HepG2 (cell line): ENCODE measurements around the gene FBXL20. TPM values are rescaled to one million over a fixed set of nuclear protein-coding genes. Genes with fewer than 3 reads are reported as not detected.

ENCODE experiments used
- ATAC-seq: fragments of 200-7000 bp; cut with Tn5 transposase; 3 replicates; pipeline ENCODE4 v1.9.1; 2020; ENCODE audit warnings: mild to moderate bottlenecking, moderate library complexity
- BruUV-seq: library from RNA; stranded (reverse); fragments of 400-500 nt; replicated peaks from 2 replicates; lab custom pipeline; 2021; lab: Mats Ljungman, UMichigan
- CTCF ChIA-PET: fragments of 300-600 bp; formaldehyde crosslinking; extraction: SDS; loops from one replicate; lab custom pipeline; 2021; ENCODE audit warnings: low total read pairs, inconsistent platforms, low intra/inter-chr PET ratio; lab: Yijun Ruan, JAX
- POLR2A ChIA-PET: fragments of 350-600 bp; sonication (Branson Sonifier 250); formaldehyde crosslinking; loops from one replicate; lab custom pipeline; 2020; ENCODE audit warnings: antibody characterized with exemption, inconsistent platforms; lab: Yijun Ruan, JAX
- DNase-seq: peaks from one replicate; pipeline ENCODE4 v3.0.0-alpha.2; 2015; ENCODE audit warnings: low spot score
- FAIRE-seq: peaks from 3 replicates; lab custom pipeline; 2011; peaks lifted over from hg19 to GRCh38; lab: Jason Lieb, UNC
- H2AFZ ChIP-seq: one replicate; pipeline ENCODE4 v1.6.1; 2011; ENCODE audit warnings: low read length, inconsistent platforms
- H3K27ac ChIP-seq: fragments of 300-600 bp; 3 replicates; pipeline ENCODE4 v1.8.0; 2011; ENCODE audit warnings: mixed run types, mild to moderate bottlenecking, mixed read lengths, low read length, inconsistent platforms; ENCODE audit not compliant: insufficient read depth; ENCODE audit errors: extremely low read length
- H3K27me3 ChIP-seq, 2 experiments: fragments of 200-600 bp in 1 of 2; 2 replicates in 1 of 2; 3 replicates in 1 of 2; pipeline versions ENCODE4 v1.6.0 to v1.8.0; 2011; ENCODE audit warnings: low read length in 2 of 2, mild to moderate bottlenecking in 2 of 2, moderate library complexity in 2 of 2, inconsistent platforms in 1 of 2; ENCODE audit not compliant: insufficient read depth in 2 of 2, control insufficient read depth in 1 of 2
- H3K36me3 ChIP-seq, 2 experiments: fragments of 200-600 bp in 1 of 2; replicated peaks in 1 of 2; 2 replicates in 1 of 2; 3 replicates in 1 of 2; pipeline versions ENCODE4 v1.5.1 to v1.8.0; 2011; ENCODE audit warnings: low read length in 2 of 2, inconsistent platforms in 1 of 2; ENCODE audit not compliant: insufficient read depth in 2 of 2, control insufficient read depth in 1 of 2
- H3K4me1 ChIP-seq: 2 replicates; pipeline ENCODE4 v1.5.1; 2012; ENCODE audit warnings: low read length, inconsistent platforms; ENCODE audit not compliant: insufficient read depth
- H3K4me2 ChIP-seq: 2 replicates; pipeline ENCODE4 v1.6.0; 2011; ENCODE audit warnings: low read depth, low read length, inconsistent platforms
- H3K4me3 ChIP-seq, 3 experiments: fragments of 200-600 bp in 1 of 3; sonication (generic), shearing (Covaris generic) in 1 of 3; replicated peaks in 1 of 3; 2 replicates each; pipeline ENCODE4 v1.5.1; 2011 to 2016; ENCODE audit warnings: low read length in 3 of 3, inconsistent platforms in 2 of 3, low read depth in 2 of 3, mild to moderate bottlenecking in 2 of 3, control low read depth in 1 of 3, mixed read lengths in 1 of 3; ENCODE audit not compliant: insufficient read depth in 1 of 3
- H3K79me2 ChIP-seq: one replicate; pipeline ENCODE4 v1.6.1; 2011; ENCODE audit warnings: low read length, inconsistent platforms; ENCODE audit not compliant: insufficient read depth
- H3K9ac ChIP-seq: 2 replicates; pipeline ENCODE4 v1.6.0; 2011; ENCODE audit warnings: mild to moderate bottlenecking, low read depth, low read length, inconsistent platforms; ENCODE audit not compliant: insufficient read depth
- H3K9me3 ChIP-seq: 2 replicates; pipeline ENCODE4 v1.5.1; 2012; ENCODE audit warnings: mild to moderate bottlenecking, low read length
- H4K20me1 ChIP-seq: 2 replicates; pipeline ENCODE4 v1.6.0; 2011; ENCODE audit warnings: inconsistent platforms, mild to moderate bottlenecking, low read length, moderate library complexity; ENCODE audit not compliant: insufficient read depth
- BRCA1 ChIP-seq: sonication (generic); formaldehyde crosslinking; IDR thresholded peaks from 2 replicates; pipeline ENCODE4 v1.4.0; 2020; ENCODE audit warnings: missing genetic modification reagents
- CCDC6 ChIP-seq: sonication (generic); formaldehyde crosslinking; IDR thresholded peaks from 2 replicates; pipeline ENCODE4 v1.8.1; 2022; ENCODE audit warnings: mild to moderate bottlenecking, missing genetic modification reagents, moderate library complexity
- EED ChIP-seq: sonication (generic); formaldehyde crosslinking; IDR thresholded peaks from 2 replicates; pipeline ENCODE4 v1.5.0; 2020; ENCODE audit warnings: mild to moderate bottlenecking, missing genetic modification reagents
- HIVEP1 ChIP-seq: sonication (generic); formaldehyde crosslinking; IDR thresholded peaks from 2 replicates; pipeline ENCODE4 v1.4.0; 2020; ENCODE audit warnings: mild to moderate bottlenecking, missing genetic modification reagents
- KDM1A ChIP-seq: IDR thresholded peaks from 2 replicates; pipeline ENCODE4 v1.6.1; 2016; ENCODE audit warnings: missing compliant biosample characterization
- NPAS2 ChIP-seq: sonication (generic); formaldehyde crosslinking; IDR thresholded peaks from 2 replicates; pipeline ENCODE4 v1.8.0; 2022; ENCODE audit warnings: mild to moderate bottlenecking, missing genetic modification reagents, borderline replicate concordance
- SUZ12 ChIP-seq: fragments of 150-350 bp; IDR thresholded peaks from 2 replicates; pipeline ENCODE4 v1.6.1; 2014; ENCODE audit warnings: low read depth, low read length
- WIZ ChIP-seq: sonication (generic); formaldehyde crosslinking; IDR thresholded peaks from 2 replicates; pipeline ENCODE4 v1.5.1; 2020; ENCODE audit warnings: mild to moderate bottlenecking, missing genetic modification reagents
- ZNF644 ChIP-seq: IDR thresholded peaks from 2 replicates; pipeline ENCODE4 v1.6.1; 2016; ENCODE audit warnings: low read depth
- WGBS: methylation state at CpG from one replicate; pipeline ENCODE4 v1.1.6; 2017; ENCODE audit warnings: low lambda C conversion rate; 5-methylcytosine and 5-hydroxymethylcytosine counted together
- in situ Hi-C: cut with HindIII; loops from 2 replicates; pipeline ENCODE4 v1.10.0; 2017; ENCODE audit warnings: low pct_unique_long_range_greater_than_20kb; ENCODE audit not compliant: extremely low pct_ligation_motif_present
- intact Hi-C: fragments of 100-400 bp; cut with micrococcal nuclease; formaldehyde crosslinking; loops from one replicate; pipeline ENCODE4 v1.10.0; 2022; ENCODE audit not compliant: unreplicated experiment
- polyA plus RNA-seq, 8 experiments: library from polyadenylated mRNA; depleted of rRNA in 3 of 8; stranded (reverse) in 7 of 8; unstranded in 1 of 8; fragments of >200 nt; fragmentation: Illumina TruSeq in 4 of 8; extraction: Trizol in 4 of 8; gene quantifications; 2 replicates each; pipeline versions ENCODE4 v1.2.1 to v1.2.3, GENCODE V29; 2011 to 2016; ENCODE audit warnings: low read depth in 4 of 8, missing spikeins in 1 of 8, mixed read lengths in 1 of 8; ENCODE audit not compliant: insufficient read depth in 1 of 8
- total RNA-seq, 5 experiments: library from RNA; depleted of rRNA; stranded (reverse); fragments of >200 nt; fragmentation: Illumina TruSeq; extraction: Trizol; gene quantifications; 2 replicates each; pipeline ENCODE4 v1.2.3, GENCODE V29; 2016; ENCODE audit warnings: low read depth in 1 of 5
- TF ChIP-seq, protein P1 (sequence below): sonication (generic); formaldehyde crosslinking; IDR thresholded peaks from 2 replicates; pipeline ENCODE4 v1.8.0; 2022; ENCODE audit warnings: mild to moderate bottlenecking, missing genetic modification reagents, borderline replicate concordance

FBXL20 gene
- total and polyA plus RNA-seq, 2 of the 13 experiments (the other 11 are each of a cell fraction or from before 2014, with no cell fraction given): 10.2 to 10.3 TPM

- TF ChIP-seq WIZ (CRISPR knock-in tag): no peak
- no peak for TF ChIP-seq NPAS2
- TF ChIP-seq, protein P1, sequence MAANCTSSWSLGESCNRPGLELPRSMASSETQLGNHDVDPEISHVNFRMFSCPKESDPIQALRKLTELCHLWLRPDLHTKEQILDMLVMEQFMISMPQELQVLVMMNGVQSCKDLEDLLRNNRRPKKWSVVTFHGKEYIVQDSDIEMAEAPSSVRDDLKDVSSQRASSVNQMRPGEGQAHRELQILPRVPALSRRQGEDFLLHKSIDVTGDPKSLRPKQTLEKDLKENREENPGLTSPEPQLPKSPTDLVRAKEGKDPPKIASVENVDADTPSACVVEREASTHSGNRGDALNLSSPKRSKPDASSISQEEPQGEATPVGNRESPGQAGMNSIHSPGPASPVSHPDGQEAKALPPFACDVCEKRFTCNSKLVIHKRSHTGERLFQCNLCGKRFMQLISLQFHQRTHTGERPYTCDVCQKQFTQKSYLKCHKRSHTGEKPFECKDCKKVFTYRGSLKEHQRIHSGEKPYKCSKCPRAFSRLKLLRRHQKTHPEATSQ: no peak
- no peak for TF ChIP-seq EED (CRISPR knock-in tag)
- no peak for TF ChIP-seq SUZ12
- no peak for TF ChIP-seq KDM1A (CRISPR knock-in tag)
These were observed 158.3 kb downstream of the FBXL20 start (continued) for GRCh38 chr17:39243155-39243554.

GRCh38 chr17:39240631-39241030 lies 160.8 kb downstream of the FBXL20 start:
- intact Hi-C loops: loop anchor here (5.0 kb wide), 1 partner anchor 48 kb away; no protein-coding TSS in a partner anchor
- ChIA-PET CTCF (interaction anchor here (3.4 kb wide), 1 partner anchor 34 kb away, joined by 18 read pairs; no protein-coding TSS in a partner anchor), POLR2A (no interaction called here)

More at GRCh38 chr17:39240631-39241030, 160.8 kb downstream of the FBXL20 start:
- no peak overlapping the region for H2AFZ ChIP-seq
- no peak overlapping the region for H3K4me3 ChIP-seq
- DNase-seq: no peak
- no peak overlapping the region for H3K4me2 ChIP-seq
- no peaks in the 10 kb centered on the region for H3K79me2 ChIP-seq
- H3K9ac ChIP-seq: no peak overlapping the region
- peaks cover 0 to 7% of the 10 kb centered on the region in 2 experiments; a peak in 2 of 5 replicates for H3K27me3 ChIP-seq
- BruUV-seq: no TSS peak
- no peak for ATAC-seq
- no peaks in the 10 kb centered on the region for H3K9me3 ChIP-seq
- no peak overlapping the region for H3K27ac ChIP-seq
- H4K20me1 ChIP-seq: no peaks in the 10 kb centered on the region
- H3K36me3 ChIP-seq: no peaks in the 10 kb centered on the region
- TF ChIP-seq BRCA1 (CRISPR knock-in tag) (no peak), ZNF644 (CRISPR knock-in tag) (no peak), HIVEP1 (CRISPR knock-in tag) (no peak), CCDC6 (CRISPR knock-in tag) (no peak)
- TF ChIP-seq, all 625 proteins: peak for 0
- peaks cover 11% of the 10 kb centered on the region for H3K4me1 ChIP-seq
- in situ Hi-C loops: no loop called here
- no peak for FAIRE-seq
- WGBS: 59% methylated on average over 5 of the region's 5 CpGs
